ENCODE measurements around the gene MTHFD1L.

- TF ChIP-seq CTCF (conservative IDR thresholded peaks at IDR 0.05; ENCODE audit: low read length) (no peak), EZH2phosphoT487 (IDR thresholded peaks at IDR 0.05; ENCODE audit: borderline replicate concordance) (no peak)
Observed at GRCh38 chr6:151093706-151094105, 228.2 kb downstream of the MTHFD1L start.
